ENCODE measurements around the gene STX8.
"Not testable (repeated sequence)": the region's sequence is repeated elsewhere in the genome, so short reads cannot be mapped to it uniquely, and the experiment has no call there.

STX8 gene

GRCh38 chr17:9386401-9386800 is 189.2 kb downstream of the STX8 start:
- DNase-seq (ENCODE audit: low read depth) = no peak

- DNase-seq (ENCODE audit: low read depth) = no peak
These were observed 191.8 kb downstream of the STX8 start for GRCh38 chr17:9383826-9384225.

- no peak for DNase-seq (ENCODE audit: low read depth)
These were observed 193.0 kb downstream of the STX8 start for GRCh38 chr17:9382626-9383025.

DNA sequence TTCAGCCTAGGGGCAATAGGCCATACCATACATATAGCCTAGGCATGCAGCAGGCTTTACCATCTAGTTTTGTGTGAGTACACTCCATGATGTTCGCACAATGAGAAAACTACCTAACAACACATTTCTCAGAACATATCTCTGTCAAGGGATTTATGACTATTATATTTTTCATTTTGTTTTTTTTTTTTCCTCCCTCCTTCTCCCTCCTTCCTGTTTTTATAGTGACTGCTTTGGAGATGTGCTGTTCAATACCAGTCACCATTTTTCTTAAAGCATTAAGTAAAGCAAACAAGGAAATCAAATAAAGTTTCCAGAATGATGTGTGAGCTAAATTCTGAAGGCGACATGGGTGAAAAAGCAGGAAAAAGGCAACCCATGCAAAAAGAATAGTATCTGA is 194.6 kb downstream of the STX8 start:
- no peak for DNase-seq (ENCODE audit: low read depth)

DNA sequence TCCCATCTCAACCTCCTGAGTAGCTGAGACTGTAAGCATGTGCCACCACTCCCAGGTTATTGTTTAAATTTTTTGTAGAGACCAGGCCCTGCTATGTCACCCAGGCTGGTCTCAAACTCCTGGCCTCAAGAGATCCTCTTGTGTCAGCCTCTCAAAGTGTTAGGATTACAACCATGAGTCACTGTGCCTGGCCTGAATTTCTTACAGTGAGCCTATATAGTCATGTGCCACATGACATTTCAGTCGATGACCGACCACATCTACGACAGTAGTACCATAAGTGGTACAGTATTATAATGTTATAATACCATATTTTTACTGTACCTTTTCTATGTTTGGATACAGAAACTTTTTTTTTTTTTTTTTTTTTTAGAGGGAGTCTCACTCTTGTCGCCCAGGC is 195.3 kb downstream of the STX8 start:
- no peak for DNase-seq (ENCODE audit: low read depth)

DNA sequence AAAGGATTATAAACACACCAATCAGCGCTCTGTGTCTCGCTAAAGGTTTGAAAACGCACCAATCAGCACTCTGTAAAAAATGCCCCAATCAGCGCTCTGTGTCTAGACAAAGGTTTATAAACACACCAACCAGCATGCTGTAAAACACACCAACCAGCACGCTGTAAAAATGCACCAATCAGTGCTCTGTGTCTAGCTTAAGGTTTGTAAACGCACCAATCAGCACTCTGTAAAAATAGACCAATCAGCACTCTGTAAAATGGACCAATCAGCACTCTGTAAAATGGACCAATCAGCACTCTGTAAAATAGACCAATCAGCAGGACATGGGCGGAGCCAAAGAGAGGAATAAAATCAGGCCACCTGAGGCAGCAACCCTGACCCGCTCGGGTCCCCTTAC is 199.4 kb downstream of the STX8 start:
- not testable (repeated sequence) for DNase-seq (ENCODE audit: low read depth)

DNA sequence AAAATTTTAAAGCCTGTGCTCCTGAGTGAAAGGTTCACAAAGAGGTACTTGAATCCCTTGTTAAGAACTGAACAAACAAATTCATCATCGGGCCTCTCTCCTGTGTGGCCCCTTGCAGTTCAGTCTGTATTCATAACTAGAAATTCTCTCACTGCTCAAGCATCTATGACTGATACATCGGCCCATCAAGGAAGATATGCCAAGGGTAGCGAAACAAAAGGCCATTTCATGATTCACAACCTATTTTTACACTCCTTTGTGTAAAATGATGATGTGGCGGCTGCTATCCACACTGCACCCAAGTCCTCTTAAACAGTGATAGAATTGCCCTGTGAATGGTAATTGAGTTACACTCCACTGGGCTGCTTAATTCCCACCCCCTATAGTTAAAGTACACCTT is 204.6 kb downstream of the STX8 start:
- no peak for DNase-seq (ENCODE audit: low read depth)

- no peak for DNase-seq (ENCODE audit: low read depth)
These were observed 205.2 kb downstream of the STX8 start for GRCh38 chr17:9370467-9370866.

- DNase-seq (ENCODE audit: low read depth) = no peak
These were observed 207.0 kb downstream of the STX8 start for GRCh38 chr17:9368631-9369030.

- no peak for DNase-seq (ENCODE audit: low read depth)
These were observed 208.5 kb downstream of the STX8 start for GRCh38 chr17:9367156-9367555.

GRCh38 chr17:9364837-9365430 is 210.7 kb downstream of the STX8 start:
- DNase-seq (ENCODE audit: low read depth) = no peak

DNA sequence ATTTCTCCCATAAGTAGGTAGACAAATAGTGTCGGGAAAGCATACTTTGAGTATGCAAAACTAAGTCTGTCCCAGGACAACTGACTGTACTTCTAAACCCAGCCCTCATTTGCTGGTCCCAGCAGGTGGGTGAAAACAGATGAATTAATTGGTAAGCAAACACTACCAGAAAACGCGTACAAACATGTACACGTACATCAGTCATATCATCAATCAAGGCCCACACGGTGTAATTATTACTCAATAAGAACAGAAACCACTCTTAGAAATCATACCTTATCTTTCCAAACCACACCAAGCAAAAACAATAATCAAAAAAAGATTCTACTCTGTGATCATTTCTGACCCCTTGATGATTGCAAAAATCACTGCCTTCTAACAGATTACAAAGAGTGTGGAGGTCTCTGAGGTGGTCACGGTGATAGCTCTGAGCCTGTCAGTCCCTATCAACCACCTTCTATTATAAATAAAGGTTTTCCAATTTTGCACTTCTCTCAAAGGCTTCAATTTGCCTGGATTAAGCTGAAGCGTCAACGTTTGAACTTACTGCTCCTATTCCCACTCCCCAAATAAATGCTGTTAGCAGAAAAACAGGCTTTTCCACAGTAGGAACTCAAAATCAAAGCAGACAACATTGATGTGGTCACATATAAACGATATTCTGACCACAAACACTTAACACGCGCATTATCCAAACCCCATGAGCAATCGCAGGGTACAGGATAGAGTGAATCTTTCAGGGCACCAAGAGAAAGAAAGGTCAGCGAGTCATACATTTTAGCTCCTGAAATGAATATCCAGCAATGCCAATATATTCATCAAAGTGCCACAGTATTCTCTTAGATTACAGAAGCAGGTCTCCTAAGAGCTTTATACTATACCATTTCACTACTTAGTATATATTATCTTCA is 211.9 kb downstream of the STX8 start:
- no peak for DNase-seq (ENCODE audit: low read depth)

- DNase-seq (ENCODE audit: low read depth) = peak; percentile 83
These were observed 214.2 kb downstream of the STX8 start for GRCh38 chr17:9361188-9361955.

- DNase-seq (ENCODE audit: low read depth) = no peak
These were observed 214.9 kb downstream of the STX8 start for GRCh38 chr17:9360677-9361081.

DNA sequence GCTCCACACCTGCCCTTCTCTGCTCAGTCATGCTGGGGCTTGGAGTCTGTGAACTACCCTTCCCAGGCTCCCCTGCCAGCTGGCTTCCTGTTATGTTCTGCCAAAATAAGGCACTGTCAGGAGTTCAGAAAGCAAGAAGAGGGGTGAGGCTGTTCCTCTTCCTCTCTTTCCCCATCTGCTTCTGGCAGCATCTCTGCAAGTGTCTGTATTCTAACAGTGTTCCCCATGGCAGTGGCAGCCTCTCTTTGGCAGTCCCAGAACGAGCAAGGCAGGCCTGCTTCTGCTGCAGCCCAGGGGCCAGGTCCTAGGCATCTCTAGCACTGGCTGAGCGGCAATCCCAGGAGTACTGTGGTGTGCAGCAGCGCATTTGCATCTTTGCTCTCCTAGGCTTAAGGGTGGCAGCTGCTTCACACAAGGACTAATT is 219.1 kb downstream of the STX8 start:
- DNase-seq (ENCODE audit: low read depth) = no peak

DNA sequence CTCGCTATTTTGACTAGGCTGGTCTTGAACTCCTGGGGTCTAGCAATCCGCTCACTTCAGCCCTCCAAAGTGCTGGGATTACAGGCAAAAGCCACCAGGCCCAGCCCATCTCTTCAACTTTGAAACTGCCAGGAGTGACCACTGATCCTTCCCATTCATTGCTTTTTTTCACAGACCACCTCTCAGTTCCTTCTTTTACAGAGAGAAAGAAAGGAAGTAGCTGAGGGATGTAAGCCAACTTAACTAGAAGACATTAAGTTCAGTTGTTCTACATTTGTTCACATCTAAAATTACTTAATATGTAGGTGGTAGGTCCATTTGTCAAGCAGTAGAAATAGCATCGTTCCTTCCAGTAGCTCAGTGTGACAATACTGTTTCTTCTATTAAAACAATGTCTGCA is 219.8 kb downstream of the STX8 start:
- DNase-seq (ENCODE audit: low read depth) = no peak

DNA sequence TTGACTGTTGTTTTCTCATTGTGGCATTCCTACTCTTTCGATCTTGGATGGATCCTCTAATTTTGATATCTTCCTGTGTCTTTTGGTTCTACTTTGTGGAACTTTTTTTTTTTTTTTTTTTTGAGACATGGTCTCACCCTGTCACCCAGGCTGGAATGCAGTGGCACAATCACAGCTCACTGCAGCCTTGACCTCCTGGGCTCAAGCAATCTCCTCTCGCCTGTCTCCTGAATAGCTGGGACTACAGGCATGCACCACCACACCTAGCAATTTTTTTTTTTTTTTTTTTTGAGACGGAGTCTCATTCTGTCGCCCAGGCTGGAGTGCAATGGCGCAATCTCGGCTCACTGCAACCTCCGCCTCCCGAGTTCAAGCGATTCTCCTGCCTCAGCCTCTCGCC is 220.4 kb downstream of the STX8 start:
- DNase-seq (ENCODE audit: low read depth) = not testable (repeated sequence)

DNA sequence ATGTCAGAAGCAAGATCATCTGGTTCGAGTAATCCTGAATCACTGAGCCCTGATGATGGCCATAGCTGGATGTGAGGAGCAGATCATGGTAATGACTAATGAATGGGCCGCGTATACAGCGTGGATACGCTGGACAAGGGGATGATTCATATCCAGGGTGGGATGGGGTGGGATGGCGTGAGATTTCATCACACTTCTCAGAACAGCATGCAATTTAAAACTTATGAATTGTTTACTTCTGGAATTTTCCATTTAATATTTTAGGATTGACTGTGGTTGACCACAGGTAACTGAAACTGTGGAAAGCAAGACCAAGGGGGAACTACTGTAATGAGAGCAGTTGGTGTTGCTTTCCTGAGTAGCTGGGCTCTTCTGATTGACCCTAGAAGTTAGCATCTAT is 225.5 kb downstream of the STX8 start:
- DNase-seq (ENCODE audit: low read depth) = peak; percentile 90

DNA sequence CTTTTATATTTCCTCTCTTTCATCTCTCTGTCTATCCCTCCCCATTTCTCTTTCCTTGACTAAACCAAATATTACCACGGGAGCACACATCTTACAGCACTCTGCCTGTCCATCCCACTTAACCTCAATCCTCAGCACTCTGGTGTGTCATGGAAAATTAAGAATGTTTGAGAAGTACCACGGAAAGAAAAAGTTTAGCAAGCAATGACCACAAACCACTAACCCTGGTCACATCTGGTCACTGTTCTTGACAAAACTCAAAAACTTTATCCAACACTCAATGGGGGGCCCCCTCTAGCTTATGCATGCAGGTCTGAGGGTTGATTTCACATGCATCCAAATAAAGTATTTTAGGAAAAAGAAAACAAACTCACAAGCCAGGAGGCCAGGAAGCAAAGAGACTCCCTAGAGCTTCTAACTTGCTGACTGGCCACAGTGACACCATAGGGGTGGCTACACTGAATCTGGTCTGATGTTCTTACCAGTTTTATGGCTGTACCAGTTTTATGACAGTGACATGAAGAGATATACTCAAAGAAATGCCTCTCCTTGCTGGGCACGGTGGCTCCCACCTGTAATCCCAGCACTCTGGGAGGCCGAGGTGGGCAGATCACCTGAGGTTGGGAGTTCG is 229.2 kb downstream of the STX8 start:
- no peak for DNase-seq (ENCODE audit: low read depth)

GRCh38 chr17:9343516-9343915 is 232.1 kb downstream of the STX8 start:
- no peak for DNase-seq (ENCODE audit: low read depth)

- no peak for DNase-seq (ENCODE audit: low read depth)
These were observed 233.4 kb downstream of the STX8 start for GRCh38 chr17:9342225-9342624.

DNA sequence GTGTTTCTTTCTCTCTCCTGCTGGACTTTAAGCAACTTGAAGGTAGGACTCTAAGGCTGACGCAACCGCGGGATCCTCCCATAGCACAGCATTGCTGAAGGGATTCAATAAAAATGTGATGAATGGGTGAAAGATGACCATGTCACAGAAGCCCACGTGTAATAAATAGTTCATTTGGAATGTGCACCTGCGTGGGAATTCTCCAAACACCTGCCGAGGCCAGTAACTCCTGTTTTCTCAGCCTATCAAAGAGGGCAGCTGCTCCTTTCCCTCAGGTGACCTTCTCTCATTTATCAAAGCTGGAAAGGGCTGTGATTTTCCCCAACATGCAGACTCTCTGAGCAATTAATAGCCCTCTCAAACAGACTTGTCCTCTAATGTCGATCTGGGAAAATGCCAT is 235.7 kb downstream of the STX8 start:
- DNase-seq (ENCODE audit: low read depth) = no peak
